COLO829 (cell line): ENCODE measurements around the gene ZNF354C.

Experiments used
- DNase-seq: peaks from one replicate; pipeline ENCODE4 v3.0.0; 2012; ENCODE audit warnings: low spot score

Gene ZNF354C

GRCh38 chr5:179113945-179114641 is 53.9 kb downstream of the ZNF354C start:
- no peak for DNase-seq

- DNase-seq, result no peak
These were observed 54.6 kb downstream of the ZNF354C start for GRCh38 chr5:179114756-179115155.

- DNase-seq, result no peak
These were observed 55.1 kb downstream of the ZNF354C start for GRCh38 chr5:179115307-179115706.

- no peak for DNase-seq
These were observed 55.8 kb downstream of the ZNF354C start for GRCh38 chr5:179115845-179116524.

GRCh38 chr5:179118338-179118737 is 58.2 kb downstream of the ZNF354C start:
- DNase-seq, result no peak

- DNase-seq, result no peak
These were observed 58.7 kb downstream of the ZNF354C start for GRCh38 chr5:179118756-179119414.

GRCh38 chr5:179119415-179120170 is 59.4 kb downstream of the ZNF354C start:
- DNase-seq, result no peak

- no peak for DNase-seq
These were observed 60.3 kb downstream of the ZNF354C start for GRCh38 chr5:179120421-179120861.

- no peak for DNase-seq
These were observed 60.9 kb downstream of the ZNF354C start for GRCh38 chr5:179120951-179121666.

GRCh38 chr5:179121667-179122111 is 61.5 kb downstream of the ZNF354C start:
- no peak for DNase-seq

- DNase-seq, result no peak
These were observed 62.4 kb downstream of the ZNF354C start for GRCh38 chr5:179122411-179123108.

- no peak for DNase-seq
These were observed 62.9 kb downstream of the ZNF354C start for GRCh38 chr5:179123109-179123426.

- no peak for DNase-seq
These were observed 63.5 kb downstream of the ZNF354C start for GRCh38 chr5:179123491-179124272.

- DNase-seq, result no peak
These were observed 64.2 kb downstream of the ZNF354C start for GRCh38 chr5:179124273-179124852.

- no peak for DNase-seq
These were observed 64.9 kb downstream of the ZNF354C start for GRCh38 chr5:179124853-179125788.

- no peak for DNase-seq
These were observed 65.8 kb downstream of the ZNF354C start for GRCh38 chr5:179125789-179126505.

GRCh38 chr5:179126506-179126991 is 66.4 kb downstream of the ZNF354C start:
- no peak for DNase-seq
